ENCODE measurements around the gene EPHA5. TPM values are rescaled to one million over a fixed set of nuclear protein-coding genes. Genes with fewer than 3 reads are reported as not detected.

EPHA5 gene
- total and polyA plus RNA-seq, 4 donors: 0.02 to 0.15 (median 0.11) TPM; not detected in 1

GRCh38 chr4:65416891-65417290 lies 253.4 kb downstream of the EPHA5 start:
- H3K27me3 ChIP-seq (ENCODE audit: control insufficient read depth in 3 of 3, insufficient read depth in 3 of 3, low read length in 2 of 3): no peaks in the 10 kb centered on the region
- H3K4me3 ChIP-seq: no peak overlapping the region
- peak; percentile 4 to 36 (median 34) for DNase-seq
- H3K9ac ChIP-seq (ENCODE audit: insufficient read depth in 1 of 2, low read length in 2 of 2): no peak overlapping the region
- TF ChIP-seq CTCF (IDR thresholded peaks at IDR 0.05; ENCODE audit: control extremely low read depth, extremely low read depth): no peak
- H3K36me3 ChIP-seq (ENCODE audit: control insufficient read depth in 4 of 4, insufficient read depth in 4 of 4, low read length in 4 of 4): no peaks in the 10 kb centered on the region
- WGBS, 2 donors: 30 to 45% methylated on average over 3 of the region's 3 CpGs
- no peak for ATAC-seq (ENCODE audit: insufficient read depth, low FRiP score)
- peaks cover 0 to 2% (median 0%) of the 10 kb centered on the region in 5 donors for H3K4me1 ChIP-seq (ENCODE audit: control insufficient read depth in 5 of 5, insufficient read depth in 5 of 5, low read length in 5 of 5)
- no peak overlapping the region for H3K27ac ChIP-seq (ENCODE audit: low read depth in 1 of 2, low read length in 1 of 2)
- H3K9me3 ChIP-seq (ENCODE audit: control insufficient read depth in 4 of 4, insufficient read depth in 3 of 4, low read length in 3 of 4): peaks cover 0 to 2% (median 0%) of the 10 kb centered on the region in 4 donors

GRCh38 chr4:65407483-65407882 lies 262.8 kb downstream of the EPHA5 start:
- ATAC-seq (ENCODE audit: insufficient read depth, low FRiP score) (no peak), DNase-seq (no peak)
- Histone ChIP-seq H3K9ac (ENCODE audit: insufficient read depth in 1 of 2, low read length in 2 of 2) (no peak overlapping the region), H3K4me1 (ENCODE audit: control insufficient read depth in 5 of 5, insufficient read depth in 5 of 5, low read length in 5 of 5) (no peaks in the 10 kb centered on the region), H3K27me3 (ENCODE audit: control insufficient read depth in 3 of 3, insufficient read depth in 3 of 3, low read length in 2 of 3) (no peaks in the 10 kb centered on the region), H3K27ac (ENCODE audit: low read depth in 1 of 2, low read length in 1 of 2) (no peak overlapping the region), H3K9me3 (ENCODE audit: control insufficient read depth in 4 of 4, insufficient read depth in 3 of 4, low read length in 3 of 4) (no peaks in the 10 kb centered on the region), H3K36me3 (ENCODE audit: control insufficient read depth in 4 of 4, insufficient read depth in 4 of 4, low read length in 4 of 4) (no peaks in the 10 kb centered on the region), H3K4me3 (no peak overlapping the region)
- WGBS, 2 donors: 88 to 94% methylated on average over 4 of the region's 4 CpGs
- no peak for TF ChIP-seq CTCF (IDR thresholded peaks at IDR 0.05; ENCODE audit: control extremely low read depth, extremely low read depth)

- ATAC-seq (ENCODE audit: insufficient read depth, low FRiP score): no peak
- peaks cover 0 to 5% (median 1%) of the 10 kb centered on the region in 4 donors for H3K9me3 ChIP-seq (ENCODE audit: control insufficient read depth in 4 of 4, insufficient read depth in 3 of 4, low read length in 3 of 4)
Observed at GRCh38 chr4:65401083-65401482, 269.2 kb downstream of the EPHA5 start.

More at GRCh38 chr4:65401083-65401482, 269.2 kb downstream of the EPHA5 start:
- no peaks in the 10 kb centered on the region for H3K27me3 ChIP-seq (ENCODE audit: control insufficient read depth in 3 of 3, insufficient read depth in 3 of 3, low read length in 2 of 3)
- H3K4me1 ChIP-seq (ENCODE audit: control insufficient read depth in 5 of 5, insufficient read depth in 5 of 5, low read length in 5 of 5): no peaks in the 10 kb centered on the region
- no peaks in the 10 kb centered on the region for H3K36me3 ChIP-seq (ENCODE audit: control insufficient read depth in 4 of 4, insufficient read depth in 4 of 4, low read length in 4 of 4)
- H3K27ac ChIP-seq (ENCODE audit: low read depth in 1 of 2, low read length in 1 of 2): no peak overlapping the region
- DNase-seq: no peak
- no peak overlapping the region for H3K4me3 ChIP-seq
- H3K9ac ChIP-seq (ENCODE audit: insufficient read depth in 1 of 2, low read length in 2 of 2): no peak overlapping the region
- TF ChIP-seq CTCF (IDR thresholded peaks at IDR 0.05; ENCODE audit: control extremely low read depth, extremely low read depth): no peak
